K562 (cell line): Measurements from ENCODE around the gene EXOSC6. TPM values are rescaled to one million over a fixed set of nuclear protein-coding genes. Genes with fewer than 3 reads are reported as not detected.

Source experiments
- BACH1 ChIP-seq: fragments of 200-800 bp; sonication (Bioruptor generic); IDR thresholded peaks from 2 replicates; pipeline ENCODE4 v1.6.1; 2016; ENCODE audit warnings: missing genetic modification characterization, missing compliant biosample characterization
- CAMTA2 ChIP-seq: fragments of 250-450 bp; sonication (Bioruptor Pico); conservative IDR thresholded peaks from 2 replicates; pipeline ENCODE4 v1.5.1; 2022
- CBFB ChIP-seq: sonication (generic); formaldehyde crosslinking; IDR thresholded peaks from 2 replicates; pipeline ENCODE4 v1.4.0; 2020; ENCODE audit warnings: mild to moderate bottlenecking, missing genetic modification reagents
- CBX3 ChIP-seq, 2 experiments: IDR thresholded peaks; 1 replicate in 1 of 2; 2 replicates in 1 of 2; pipeline ENCODE4 v1.6.1; 2012; ENCODE audit warnings: inconsistent platforms in 2 of 2, low read length in 2 of 2, borderline replicate concordance in 1 of 2, control low read depth in 1 of 2
- FOSL1 ChIP-seq: fragments of 200-800 bp; sonication (Bioruptor generic); conservative IDR thresholded peaks from 2 replicates; pipeline ENCODE4 v1.6.1; 2016; ENCODE audit warnings: missing genetic modification characterization, missing compliant biosample characterization
- GATAD2B ChIP-seq: fragments of 450-650 bp; IDR thresholded peaks from 2 replicates; pipeline ENCODE4 v1.6.1; 2017; ENCODE audit warnings: mild to moderate bottlenecking, borderline replicate concordance
- KLF6 ChIP-seq: fragments of 250-450 bp; sonication (Bioruptor Pico); IDR thresholded peaks from 2 replicates; pipeline ENCODE4 v1.4.0; 2020; ENCODE audit warnings: mild to moderate bottlenecking, moderate library complexity, borderline replicate concordance
- MYC ChIP-seq, 2 experiments: fragments of 250-450 bp in 1 of 2; sonication (Bioruptor Pico) in 1 of 2; IDR thresholded peaks; 2 replicates each; pipeline versions ENCODE4 v1.5.1 to v1.6.1; 2012 to 2021; ENCODE audit warnings: low read depth in 2 of 2, borderline replicate concordance in 1 of 2, improper control_type of control experiment in 1 of 2, low read length in 1 of 2, mild to moderate bottlenecking in 1 of 2, moderate library complexity in 1 of 2
- PTTG1 ChIP-seq: fragments of 450-650 bp; IDR thresholded peaks from 2 replicates; pipeline ENCODE4 v1.6.1; 2016; ENCODE audit warnings: low read depth, mild to moderate bottlenecking, missing genetic modification characterization, missing compliant biosample characterization
- SMARCB1 ChIP-seq: IDR thresholded peaks from 2 replicates; pipeline ENCODE4 v1.6.1; 2011; ENCODE audit warnings: improper control_type of control experiment, low read depth; ENCODE audit not compliant: insufficient read length
- SNRNP70 ChIP-seq: fragments of 200-400 bp; formaldehyde crosslinking; optimal IDR thresholded peaks from 2 replicates; pipeline ENCODE3; 2017; ENCODE audit warnings: low read depth, low read length
- STAG1 ChIP-seq: sonication (generic); formaldehyde crosslinking; IDR thresholded peaks from 2 replicates; pipeline ENCODE4 v1.5.0; 2020; ENCODE audit warnings: missing genetic modification reagents, borderline replicate concordance
- ZFP30 ChIP-seq: fragments of 250-450 bp; sonication (Bioruptor Pico); IDR thresholded peaks from 2 replicates; pipeline ENCODE4 v1.8.0; 2022; ENCODE audit warnings: moderate library complexity, mild to moderate bottlenecking, inconsistent platforms, borderline replicate concordance
- ZKSCAN3 ChIP-seq: fragments of 250-450 bp; sonication (Bioruptor Pico); IDR thresholded peaks from 2 replicates; pipeline ENCODE4 v1.4.0; 2020
- ZNF212 ChIP-seq: fragments of 450-650 bp; formaldehyde crosslinking; IDR thresholded peaks from 2 replicates; pipeline ENCODE4 v1.4.0; 2020; ENCODE audit warnings: mild to moderate bottlenecking
- ZNF444 ChIP-seq: fragments of 250-450 bp; sonication (Bioruptor Pico); IDR thresholded peaks from 2 replicates; pipeline ENCODE4 v1.4.0; 2020; ENCODE audit warnings: mild to moderate bottlenecking, moderate library complexity
- ZNF551 ChIP-seq: fragments of 250-450 bp; sonication (Bioruptor Pico); IDR thresholded peaks from 2 replicates; pipeline ENCODE4 v1.5.0; 2021; ENCODE audit warnings: mild to moderate bottlenecking, moderate library complexity
- polyA plus RNA-seq, 8 experiments: library from polyadenylated mRNA; depleted of rRNA in 4 of 8; stranded (reverse) in 5 of 8; unstranded in 3 of 8; fragments of >200 nt; fragmentation: Nextera tagmentation in 2 of 8; fragmentation: Illumina TruSeq in 1 of 8; extraction: Ambion mirVana in 2 of 8; extraction: Trizol in 1 of 8; gene quantifications; 2 replicates each; pipeline versions ENCODE4 v1.2.1 to v1.2.3, GENCODE V29; 2011 to 2014; ENCODE audit warnings: inconsistent platforms in 1 of 8, missing spikeins in 1 of 8
- total RNA-seq, 7 experiments: library from RNA; depleted of rRNA in 6 of 7; stranded (reverse); fragments of >200 nt in 6 of 7; fragmentation: Illumina TruSeq in 2 of 7; extraction: Trizol in 2 of 7; gene quantifications; 2 replicates each; pipeline versions ENCODE4 v1.2.1 to v1.2.3, GENCODE V29; 2011 to 2021; ENCODE audit warnings: low replicate concordance in 1 of 7
- TF ChIP-seq, protein P1 (sequence below): sonication (generic); formaldehyde crosslinking; IDR thresholded peaks from 2 replicates; pipeline ENCODE4 v1.8.1; 2022; ENCODE audit warnings: missing genetic modification reagents
- TF ChIP-seq, protein P2 (sequence below): fragments of 250-450 bp; sonication (Bioruptor Pico); IDR thresholded peaks from 2 replicates; pipeline ENCODE4 v1.5.0; 2021; ENCODE audit warnings: mild to moderate bottlenecking, moderate library complexity
- TF ChIP-seq, protein P3 (sequence below): sonication (generic); formaldehyde crosslinking; IDR thresholded peaks from 2 replicates; pipeline ENCODE4 v1.8.1; 2023; ENCODE audit warnings: mild to moderate bottlenecking, missing genetic modification reagents
- TF ChIP-seq, protein P4 (sequence below): IDR thresholded peaks from 2 replicates; pipeline ENCODE4 v1.6.1; 2012; ENCODE audit warnings: low read depth, low read length, improper control_type of control experiment, borderline replicate concordance

Gene EXOSC6
- total and polyA plus RNA-seq, 9 of the 15 experiments (the other 6 are each of a cell fraction or from before 2014, with no cell fraction given) = 9.2 to 29.0 (median 15.6) TPM

DNA sequence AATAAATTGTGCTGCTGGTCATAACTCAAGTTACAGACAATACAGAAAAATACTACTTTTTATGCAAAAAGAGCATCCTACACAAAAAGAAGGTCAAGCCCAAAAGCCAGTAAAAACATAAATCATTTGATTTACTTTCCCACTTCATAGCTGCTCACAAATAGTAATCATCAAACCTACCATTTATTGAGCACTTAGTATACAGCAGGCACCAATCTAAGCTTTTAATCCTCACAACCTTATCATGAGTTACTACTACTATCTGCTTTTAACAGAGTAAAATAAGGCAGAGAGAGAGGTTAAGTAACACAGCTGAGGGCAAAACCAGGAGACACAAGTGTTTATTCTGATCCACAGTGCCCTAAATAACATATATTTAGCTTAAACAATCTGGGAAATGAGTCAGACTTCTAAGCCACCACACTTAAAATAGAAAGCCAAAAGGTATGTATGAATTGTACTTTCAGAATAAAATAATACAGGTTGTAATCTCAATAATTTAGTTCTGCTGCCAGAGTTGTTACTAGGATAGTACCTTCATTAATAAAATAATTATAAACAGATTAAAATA, 39.3 kb upstream of the EXOSC6 start (continued):
- TF ChIP-seq ZNF212 (CRISPR knock-in tag) = no peak
- TF ChIP-seq ZNF551 (CRISPR knock-in tag) = no peak
- 0 out of 2 replicates have a peak, but pooled peaks have one; percentile 10 for TF ChIP-seq PTTG1
- TF ChIP-seq, protein P1, sequence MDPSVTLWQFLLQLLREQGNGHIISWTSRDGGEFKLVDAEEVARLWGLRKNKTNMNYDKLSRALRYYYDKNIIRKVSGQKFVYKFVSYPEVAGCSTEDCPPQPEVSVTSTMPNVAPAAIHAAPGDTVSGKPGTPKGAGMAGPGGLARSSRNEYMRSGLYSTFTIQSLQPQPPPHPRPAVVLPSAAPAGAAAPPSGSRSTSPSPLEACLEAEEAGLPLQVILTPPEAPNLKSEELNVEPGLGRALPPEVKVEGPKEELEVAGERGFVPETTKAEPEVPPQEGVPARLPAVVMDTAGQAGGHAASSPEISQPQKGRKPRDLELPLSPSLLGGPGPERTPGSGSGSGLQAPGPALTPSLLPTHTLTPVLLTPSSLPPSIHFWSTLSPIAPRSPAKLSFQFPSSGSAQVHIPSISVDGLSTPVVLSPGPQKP = no peak
- TF ChIP-seq ZNF444 (CRISPR knock-in tag) = no peak
- TF ChIP-seq BACH1 (tag) = no peak
- no peak for TF ChIP-seq ZKSCAN3 (CRISPR knock-in tag)
- no peak for TF ChIP-seq STAG1 (CRISPR knock-in tag)
- TF ChIP-seq, protein P2, sequence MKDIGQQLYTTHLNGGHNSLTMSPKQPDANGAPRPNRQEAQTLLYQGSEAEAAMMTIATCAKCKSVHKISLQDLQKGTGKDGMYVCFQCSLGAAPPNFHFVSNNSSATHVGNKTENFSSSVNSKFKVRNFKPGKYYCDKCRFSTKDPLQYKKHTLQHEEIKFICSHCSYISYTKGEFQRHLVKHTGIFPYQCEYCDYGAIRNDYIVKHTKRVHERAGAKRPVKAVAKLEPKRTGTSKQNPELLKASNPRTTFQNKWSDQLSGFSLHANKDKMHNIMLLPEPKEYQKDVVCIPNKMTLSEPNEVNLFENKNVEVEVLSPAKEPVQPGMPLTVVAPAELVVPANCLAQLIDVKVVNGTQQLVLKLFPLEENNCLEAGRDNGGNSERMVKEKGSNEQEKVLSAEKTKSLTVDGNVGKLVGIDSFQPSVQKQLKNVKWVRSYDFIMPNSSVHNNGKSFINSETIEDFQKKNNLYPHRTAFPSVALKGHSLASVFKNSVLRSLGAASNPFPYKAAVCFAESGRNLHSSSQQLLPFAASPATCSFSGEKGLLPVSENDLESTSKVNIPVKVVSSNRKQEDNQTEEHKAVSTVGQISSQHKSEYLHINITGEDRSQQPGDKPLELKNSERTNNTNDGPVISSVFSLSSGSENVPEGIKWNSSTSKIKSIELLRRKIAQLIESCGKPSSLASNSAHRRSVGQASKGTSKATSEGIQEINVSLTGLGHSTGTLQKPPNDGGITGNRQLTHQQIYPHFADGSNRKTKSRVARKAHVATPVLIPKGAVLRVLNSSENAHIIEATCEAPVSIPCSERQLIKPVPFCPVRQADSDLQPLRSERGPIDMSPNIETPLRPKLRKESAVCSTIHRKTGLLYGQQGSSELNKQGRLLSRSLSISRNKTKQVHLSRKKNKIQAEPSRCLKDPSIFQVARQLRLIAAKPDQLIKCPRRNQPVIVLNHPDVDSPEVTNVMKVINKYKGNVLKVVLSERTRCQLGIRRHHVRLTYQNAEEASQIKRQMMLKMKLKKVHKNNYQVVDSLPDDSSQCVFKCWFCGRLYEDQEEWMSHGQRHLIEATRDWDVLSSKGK (CRISPR knock-in tag) = no peak
- no peak for TF ChIP-seq KLF6 (CRISPR knock-in tag)
- TF ChIP-seq, protein P3, sequence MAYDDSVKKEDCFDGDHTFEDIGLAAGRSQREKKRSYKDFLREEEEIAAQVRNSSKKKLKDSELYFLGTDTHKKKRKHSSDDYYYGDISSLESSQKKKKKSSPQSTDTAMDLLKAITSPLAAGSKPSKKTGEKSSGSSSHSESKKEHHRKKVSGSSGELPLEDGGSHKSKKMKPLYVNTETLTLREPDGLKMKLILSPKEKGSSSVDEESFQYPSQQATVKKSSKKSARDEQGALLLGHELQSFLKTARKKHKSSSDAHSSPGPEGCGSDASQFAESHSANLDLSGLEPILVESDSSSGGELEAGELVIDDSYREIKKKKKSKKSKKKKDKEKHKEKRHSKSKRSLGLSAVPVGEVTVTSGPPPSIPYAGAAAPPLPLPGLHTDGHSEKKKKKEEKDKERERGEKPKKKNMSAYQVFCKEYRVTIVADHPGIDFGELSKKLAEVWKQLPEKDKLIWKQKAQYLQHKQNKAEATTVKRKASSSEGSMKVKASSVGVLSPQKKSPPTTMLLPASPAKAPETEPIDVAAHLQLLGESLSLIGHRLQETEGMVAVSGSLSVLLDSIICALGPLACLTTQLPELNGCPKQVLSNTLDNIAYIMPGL (CRISPR knock-in tag) = no peak
- TF ChIP-seq CBFB (CRISPR knock-in tag) = no peak
- TF ChIP-seq FOSL1 = 0 out of 2 replicates have a peak, but pooled peaks have one; percentile 16
- no peak for TF ChIP-seq GATAD2B
- TF ChIP-seq ZFP30 (CRISPR knock-in tag) = no peak
- TF ChIP-seq SMARCB1 = no peak
- no peak for TF ChIP-seq SNRNP70
- TF ChIP-seq, protein P4, sequence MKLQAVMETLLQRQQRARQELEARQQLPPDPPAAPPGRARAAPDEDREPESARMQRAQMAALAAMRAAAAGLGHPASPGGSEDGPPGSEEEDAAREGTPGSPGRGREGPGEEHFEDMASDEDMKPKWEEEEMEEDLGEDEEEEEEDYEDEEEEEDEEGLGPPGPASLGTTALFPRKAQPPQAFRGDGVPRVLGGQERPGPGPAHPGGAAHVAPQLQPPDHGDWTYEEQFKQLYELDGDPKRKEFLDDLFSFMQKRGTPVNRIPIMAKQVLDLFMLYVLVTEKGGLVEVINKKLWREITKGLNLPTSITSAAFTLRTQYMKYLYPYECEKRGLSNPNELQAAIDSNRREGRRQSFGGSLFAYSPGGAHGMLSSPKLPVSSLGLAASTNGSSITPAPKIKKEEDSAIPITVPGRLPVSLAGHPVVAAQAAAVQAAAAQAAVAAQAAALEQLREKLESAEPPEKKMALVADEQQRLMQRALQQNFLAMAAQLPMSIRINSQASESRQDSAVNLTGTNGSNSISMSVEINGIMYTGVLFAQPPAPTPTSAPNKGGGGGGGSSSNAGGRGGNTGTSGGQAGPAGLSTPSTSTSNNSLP = no peak
- TF ChIP-seq MYC (IDR thresholded peaks at IDR 0.05; ENCODE audit: low read depth, low read length) = no peak
- no peak for TF ChIP-seq MYC (CRISPR knock-in tag; IDR thresholded peaks at IDR 0.05; ENCODE audit: borderline replicate concordance, low read depth)
- peak in 1 of 2 experiments; percentile 29; a peak in 1 of 3 replicates for TF ChIP-seq CBX3 (IDR thresholded peaks at IDR 0.05; ENCODE audit: borderline replicate concordance in 1 of 2, low read length in 2 of 2)
- TF ChIP-seq CAMTA2 (CRISPR knock-in tag) = no peak
